COR-L47 (cell line): Measurements from ENCODE around the gene ANKRD20A1.
"Not testable (repeated sequence)": the region's sequence is repeated elsewhere in the genome, so short reads cannot be mapped to it uniquely, and the experiment has no call there.

Experiments
- DNase-seq: peaks from one replicate; lab custom pipeline; 2025; lab: John Stamatoyannopoulos, UW

The ANKRD20A1 gene

GRCh38 chr9:67858871-67859270 lies at the start of gene ANKRD20A1:
ANKRD20A1 (plus strand) TSS chr9:67858931; CDS start chr9:67859427, 496 bp downstream.
- DNase-seq, result not testable (repeated sequence)

GRCh38 chr9:67832088-67832487 lies 26.6 kb upstream of the ANKRD20A1 start:
- DNase-seq, result not testable (repeated sequence)
